T-cell (primary cell): ENCODE data around the gene ATPAF2. TPM values are rescaled to one million over a fixed set of nuclear protein-coding genes. Genes with fewer than 3 reads are reported as not detected.

ENCODE experiments used
- ATAC-seq, 4 experiments: fragments of 200-7000 bp in 3 of 4; fragments of 150-1000 bp in 1 of 4; cut with Tn5 transposase; replicated peaks in 1 of 4; 1 replicate in 3 of 4; 2 replicates in 1 of 4; pipeline ENCODE4 v1.10.0; 2021; ENCODE audit warnings: moderate library complexity in 3 of 4, mild to moderate bottlenecking in 2 of 4, moderate number of reproducible peaks in 1 of 4
- CTCF ChIA-PET, 2 donors: fragments of 300-600 bp; sonication (Branson Sonifier 250); formaldehyde crosslinking; loops; one replicate each; lab custom pipeline; 2022; ENCODE audit warnings: antibody characterized with exemption in 2 of 2; lab: Charles Lee
- POLR2A ChIA-PET, 2 donors: fragments of 300-600 bp; sonication (Branson Sonifier 250); formaldehyde crosslinking; loops; one replicate each; lab custom pipeline; 2022; ENCODE audit warnings: antibody characterized with exemption in 2 of 2; lab: Charles Lee
- DNase-seq, 35 experiments: peaks; one replicate each; pipeline versions ENCODE4 v3.0.0 to v3.0.0-alpha.2; 2013 to 2023
- H3K27ac ChIP-seq: one replicate; pipeline ENCODE4 v1.5.1; 2013; ENCODE audit warnings: low read length
- H3K27me3 ChIP-seq, 2 experiments: replicated peaks in 1 of 2; 1 replicate in 1 of 2; 2 replicates in 1 of 2; pipeline versions ENCODE4 v1.6.1 to v1.7.0; 2013; ENCODE audit warnings: low read length in 1 of 2, mixed read lengths in 1 of 2; ENCODE audit not compliant: control insufficient read depth in 2 of 2, insufficient read depth in 2 of 2; ENCODE audit errors: extremely low read depth in 1 of 2
- H3K36me3 ChIP-seq, 2 donors: 1 replicate in 1 of 2; 2 replicates in 1 of 2; pipeline versions ENCODE4 v1.6.1 to v1.7.0; 2013; ENCODE audit warnings: low read length in 1 of 2; ENCODE audit not compliant: control insufficient read depth in 2 of 2, insufficient read depth in 1 of 2; ENCODE audit errors: extremely low read depth in 1 of 2
- H3K4me1 ChIP-seq, 2 experiments: 1 replicate in 1 of 2; 2 replicates in 1 of 2; pipeline versions ENCODE4 v1.6.1 to v1.7.0; 2013; ENCODE audit warnings: low read length in 2 of 2, mixed read lengths in 1 of 2; ENCODE audit not compliant: insufficient read depth in 2 of 2, control insufficient read depth in 1 of 2; ENCODE audit errors: extremely low read depth in 1 of 2
- H3K4me3 ChIP-seq, 2 donors: 1 replicate in 1 of 2; 2 replicates in 1 of 2; pipeline versions ENCODE4 v1.5.1 to v1.7.0; 2013; ENCODE audit warnings: mild to moderate bottlenecking in 2 of 2, low read length in 1 of 2, moderate library complexity in 1 of 2; ENCODE audit not compliant: control insufficient read depth in 1 of 2; ENCODE audit errors: extremely low read depth in 1 of 2
- H3K9me3 ChIP-seq: 2 replicates; pipeline ENCODE4 v1.7.0; 2013
- H3K27ac Mint-ChIP-seq, 2 donors: one replicate each; pipeline ENCODE4 v1.8.0; 2020 to 2021; ENCODE audit warnings: mild to moderate bottlenecking in 2 of 2, mixed read lengths in 2 of 2
- H3K27me3 Mint-ChIP-seq, 2 donors: one replicate each; pipeline ENCODE4 v1.8.0; 2021 to 2022; ENCODE audit warnings: mixed read lengths in 2 of 2
- H3K36me3 Mint-ChIP-seq: one replicate; pipeline ENCODE4 v1.8.0; 2021; ENCODE audit warnings: mixed read lengths
- H3K4me1 Mint-ChIP-seq, 3 donors: one replicate each; pipeline ENCODE4 v1.8.0; 2020 to 2022; ENCODE audit warnings: mixed read lengths in 3 of 3, mild to moderate bottlenecking in 1 of 3
- H3K4me3 Mint-ChIP-seq, 3 donors: one replicate each; pipeline ENCODE4 v1.8.0; 2020 to 2022; ENCODE audit warnings: mild to moderate bottlenecking in 3 of 3, mixed read lengths in 3 of 3, moderate library complexity in 3 of 3
- H3K9me3 Mint-ChIP-seq, 3 donors: one replicate each; pipeline ENCODE4 v1.8.0; 2020 to 2022; ENCODE audit warnings: mixed read lengths in 3 of 3
- WGBS: methylation state at CpG from one replicate; pipeline ENCODE4 v1.1.5; 2013; ENCODE audit warnings: missing lambda C conversion rate; ENCODE audit not compliant: insufficient coverage; 5-methylcytosine and 5-hydroxymethylcytosine counted together
- total RNA-seq, 35 experiments: library from RNA in 6 of 35; stranded (reverse) in 6 of 35; fragments of 120-200 nt in 1 of 35; gene quantifications; one replicate each; pipeline versions ENCODE4 v1.2.1 to v1.2.4 and lab custom pipeline; 2013 to 2026

Gene ATPAF2
- total RNA-seq, 5 donors from 2014 or later (not counting 1 experiment from before 2014, with no cell fraction given), result 23.6 to 32.9 (median 27.7) TPM

DNA sequence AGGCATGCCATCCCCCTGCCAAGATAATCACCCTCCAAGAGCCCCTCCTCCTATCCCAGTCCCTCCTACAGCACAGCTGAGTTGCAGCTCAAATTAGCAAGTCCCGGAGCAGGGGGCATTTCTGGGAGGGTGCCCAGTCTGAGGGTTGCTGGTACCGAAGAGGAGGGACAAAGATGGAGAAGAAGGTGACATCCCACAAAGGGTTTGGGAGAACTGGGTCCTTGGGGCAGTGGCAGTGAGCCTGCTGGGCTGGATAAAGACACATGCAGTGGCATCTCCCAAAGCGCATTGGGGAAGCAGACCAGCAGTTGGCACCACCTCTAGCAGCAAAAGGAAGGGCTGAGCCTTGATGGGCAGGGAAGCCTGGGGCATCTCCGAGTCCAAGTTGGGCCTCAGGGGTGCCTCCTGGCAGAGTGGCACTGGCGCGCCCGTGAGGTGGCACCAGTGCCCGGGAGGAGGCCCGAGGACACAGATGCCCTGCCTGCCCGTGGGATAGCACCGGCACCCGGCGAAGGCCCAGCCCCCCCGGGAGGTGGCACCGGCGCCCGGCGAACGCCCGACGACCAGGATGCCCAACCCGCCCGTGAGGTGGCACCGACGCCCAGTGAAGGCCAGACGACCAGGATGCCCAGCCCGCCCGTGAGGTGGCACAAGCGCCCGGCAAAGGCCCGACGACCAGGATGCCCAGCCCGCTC, 67.4 kb downstream of the ATPAF2 start:
- ChIA-PET CTCF (interaction anchor here (0.6 to 1.2 kb wide), 7 partner anchors 11 to 288 kb away, joined by 3 to 5 read pairs (median 3); no protein-coding TSS in a partner anchor), POLR2A (interaction anchor here (1.0 to 1.6 kb wide), 2 partner anchors 14 to 135 kb away, joined by 4 to 7 read pairs; partner anchors contain the start of gene SREBF1 (in 1 of the 2))
- Histone ChIP-seq H3K4me3 (peak overlapping the region; percentile 69 to 72), H3K27ac (no peak overlapping the region), H3K27me3 (no peaks in the 10 kb centered on the region), H3K36me3 (no peaks in the 10 kb centered on the region), H3K4me1 (peaks cover 10 to 30% of the 10 kb centered on the region in 2 experiments), H3K9me3 (no peaks in the 10 kb centered on the region)
- H3K4me3 Mint-ChIP-seq, result peak overlapping the region; percentile 78 to 86 (median 83)
- ATAC-seq, result peak in 1 of 4 experiments; percentile 0
- no peaks in the 10 kb centered on the region for H3K27me3 Mint-ChIP-seq
- H3K4me1 Mint-ChIP-seq, result peaks cover 41 to 55% (median 52%) of the 10 kb centered on the region in 3 donors
- peak in 10 of 35 experiments; percentile 6 to 32 (median 16) for DNase-seq
- 3% methylated on average over 32 of the region's 33 CpGs for WGBS
- peaks cover 3% of the 10 kb centered on the region for H3K36me3 Mint-ChIP-seq
- no peaks in the 10 kb centered on the region for H3K9me3 Mint-ChIP-seq
- peak overlapping the region in 1 of 2 donors; percentile 69 for H3K27ac Mint-ChIP-seq

GRCh38 chr17:17970699-17971430, 68.1 kb downstream of the ATPAF2 start:
- Histone ChIP-seq H3K27me3 (no peaks in the 10 kb centered on the region), H3K4me1 (peaks cover 10 to 30% of the 10 kb centered on the region in 2 experiments), H3K9me3 (no peaks in the 10 kb centered on the region), H3K36me3 (no peaks in the 10 kb centered on the region), H3K27ac (no peak overlapping the region), H3K4me3 (peak overlapping the region; percentile 69 to 72)
- Mint-ChIP-seq H3K4me1 (peaks cover 48 to 62% (median 59%) of the 10 kb centered on the region in 3 donors), H3K27me3 (no peaks in the 10 kb centered on the region), H3K9me3 (no peaks in the 10 kb centered on the region), H3K4me3 (peak overlapping the region; percentile 78 to 86 (median 83)), H3K36me3 (peaks cover 6% of the 10 kb centered on the region), H3K27ac (peak overlapping the region; percentile 69 to 78)
- no peak for ATAC-seq
- ChIA-PET CTCF (interaction anchor here (0.6 to 0.7 kb wide), 3 partner anchors 11 to 289 kb away, joined by 3 to 5 read pairs (median 4); no protein-coding TSS in a partner anchor), POLR2A (interaction anchor here (0.6 to 0.7 kb wide), 3 partner anchors 55 to 133 kb away, joined by 3 to 4 read pairs (median 4); no protein-coding TSS in a partner anchor)
- DNase-seq, result no peak
- no CpG with 5 or more reads among the region's 1 CpG for WGBS

Other genes with a start within 250 kb of the ATPAF2 start
- 100 to 1,000 TPM in 2 of 5 donors, 10 to 100 TPM in 3; 24.6 to 279 (median 38.9) TPM for gene SREBF1, start 202.2 kb downstream of the ATPAF2 start, total RNA-seq
- 10 to 100 TPM; 57.5 to 71.5 (median 61.9) TPM for gene TOM1L2, start 66.8 kb downstream of the ATPAF2 start, total RNA-seq
- under 1 TPM in 3 of 5 donors, not detected in 2; 0.32 to 0.58 (median 0.53) TPM for gene DRC3, start 66.3 kb downstream of the ATPAF2 start, total RNA-seq
- gene GID4, start 240 bp upstream of the ATPAF2 start, total RNA-seq, result 10 to 100 TPM in 2 of 5 donors, 1 to 10 TPM in 3; 7.9 to 12.3 (median 10.0) TPM
- 10 to 100 TPM; 48.1 to 65.7 (median 57.3) TPM for gene DRG2, start 48.8 kb upstream of the ATPAF2 start, total RNA-seq
- gene MYO15A, start 69.6 kb upstream of the ATPAF2 start, total RNA-seq, result 1 to 10 TPM in 4 of 5 donors, under 1 TPM in 1; 0.76 to 1.9 (median 1.3) TPM
- gene ALKBH5, start 144.7 kb upstream of the ATPAF2 start, total RNA-seq, result 100 to 1,000 TPM in 4 of 5 donors, 10 to 100 TPM in 1; 99.0 to 122 (median 103) TPM
- gene LLGL1, start 186.5 kb upstream of the ATPAF2 start, total RNA-seq, result 10 to 100 TPM; 13.1 to 24.3 (median 23.2) TPM
- 100 to 1,000 TPM; 257 to 389 (median 319) TPM for gene FLII, start 219.6 kb upstream of the ATPAF2 start, total RNA-seq
- gene MIEF2, start 221.5 kb upstream of the ATPAF2 start, total RNA-seq, result 10 to 100 TPM in 4 of 5 donors, 1 to 10 TPM in 1; 10.0 to 19.7 (median 17.6) TPM